ENCODE data around the gene C5AR2. TPM values are rescaled to one million over a fixed set of nuclear protein-coding genes. Genes with fewer than 3 reads are reported as not detected.
A peak's percentile ranks its signal among the peaks of the same experiment; 100 is the strongest.
"Not testable (repeated sequence)": the region's sequence is repeated elsewhere in the genome, so short reads cannot be mapped to it uniquely, and the experiment has no call there.

Gene C5AR2
- total RNA-seq, 1 donor from 2014 or later: not detected

DNA sequence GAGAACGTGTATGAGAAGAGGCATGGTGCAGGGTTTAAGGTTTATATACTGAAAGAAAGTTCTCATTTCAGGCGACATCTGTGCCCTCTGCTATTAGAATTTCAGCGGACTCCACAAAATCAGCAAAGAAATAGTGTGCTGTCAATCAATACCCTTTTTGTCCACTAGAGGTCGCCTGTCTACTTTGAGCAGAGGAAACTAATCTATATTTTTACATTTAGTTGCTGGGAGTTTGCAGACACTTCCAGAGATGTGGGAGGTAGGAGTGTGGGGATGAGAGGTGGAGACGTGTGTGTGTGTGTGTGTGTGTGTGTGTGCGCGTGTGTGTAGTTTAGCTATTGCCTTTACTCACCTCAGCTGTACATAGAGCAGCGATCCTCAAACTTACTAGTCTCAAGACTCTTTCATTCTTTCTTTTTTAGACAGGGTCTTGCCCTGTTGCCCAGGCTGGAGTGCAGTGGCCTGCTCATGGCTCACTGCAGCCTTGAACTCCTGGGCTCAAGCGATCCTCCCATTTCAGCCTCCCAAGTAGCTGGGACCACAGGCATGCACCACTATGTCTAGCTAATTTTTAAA is 47.6 kb upstream of the C5AR2 start:
- TF ChIP-seq, protein P1, sequence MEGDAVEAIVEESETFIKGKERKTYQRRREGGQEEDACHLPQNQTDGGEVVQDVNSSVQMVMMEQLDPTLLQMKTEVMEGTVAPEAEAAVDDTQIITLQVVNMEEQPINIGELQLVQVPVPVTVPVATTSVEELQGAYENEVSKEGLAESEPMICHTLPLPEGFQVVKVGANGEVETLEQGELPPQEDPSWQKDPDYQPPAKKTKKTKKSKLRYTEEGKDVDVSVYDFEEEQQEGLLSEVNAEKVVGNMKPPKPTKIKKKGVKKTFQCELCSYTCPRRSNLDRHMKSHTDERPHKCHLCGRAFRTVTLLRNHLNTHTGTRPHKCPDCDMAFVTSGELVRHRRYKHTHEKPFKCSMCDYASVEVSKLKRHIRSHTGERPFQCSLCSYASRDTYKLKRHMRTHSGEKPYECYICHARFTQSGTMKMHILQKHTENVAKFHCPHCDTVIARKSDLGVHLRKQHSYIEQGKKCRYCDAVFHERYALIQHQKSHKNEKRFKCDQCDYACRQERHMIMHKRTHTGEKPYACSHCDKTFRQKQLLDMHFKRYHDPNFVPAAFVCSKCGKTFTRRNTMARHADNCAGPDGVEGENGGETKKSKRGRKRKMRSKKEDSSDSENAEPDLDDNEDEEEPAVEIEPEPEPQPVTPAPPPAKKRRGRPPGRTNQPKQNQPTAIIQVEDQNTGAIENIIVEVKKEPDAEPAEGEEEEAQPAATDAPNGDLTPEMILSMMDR (IDR thresholded peaks at IDR 0.05; ENCODE audit: insufficient read depth, low read depth, low read length): peak; percentile 95
- TF ChIP-seq EZH2 (IDR thresholded peaks at IDR 0.05; ENCODE audit: insufficient read depth, low read length): no peak
- no peaks in the 10 kb centered on the region for H3K79me2 ChIP-seq (ENCODE audit: insufficient read depth, low read length)
- FAIRE-seq: no peak
- H3K9me3 ChIP-seq (ENCODE audit: insufficient read depth, low read depth, low read length): no peaks in the 10 kb centered on the region
- H3K27me3 ChIP-seq (ENCODE audit: insufficient read depth, low read length): no peaks in the 10 kb centered on the region
- H3K36me3 ChIP-seq (ENCODE audit: insufficient read depth, low read length): no peaks in the 10 kb centered on the region
- Mint-ChIP-seq H3K4me3 (ENCODE audit: unreplicated experiment) (no peak overlapping the region), H3K9me3 (ENCODE audit: unreplicated experiment) (no peaks in the 10 kb centered on the region), H3K36me3 (ENCODE audit: low read depth, unreplicated experiment) (peaks cover 8% of the 10 kb centered on the region), H3K4me1 (ENCODE audit: low read depth, unreplicated experiment) (peaks cover 8% of the 10 kb centered on the region), H3K27ac (ENCODE audit: unreplicated experiment) (no peak overlapping the region), H3K27me3 (ENCODE audit: low read depth, unreplicated experiment) (no peaks in the 10 kb centered on the region)
- H2AFZ ChIP-seq (ENCODE audit: low read depth, low read length): no peak overlapping the region
- peak; percentile 11 for DNase-seq (ENCODE audit: low read depth)
- H3K4me3 ChIP-seq (ENCODE audit: insufficient read depth, low read depth, low read length): no peak overlapping the region
- no peak overlapping the region for H3K4me2 ChIP-seq (ENCODE audit: low read length)
- H3K4me1 ChIP-seq (ENCODE audit: insufficient read depth, low read length): peaks cover 6% of the 10 kb centered on the region
- no peak overlapping the region for H3K27ac ChIP-seq (ENCODE audit: low read depth, low read length)
- H3K9ac ChIP-seq (ENCODE audit: low read length): no peak overlapping the region
- H4K20me1 ChIP-seq (ENCODE audit: insufficient read depth, low read length): peaks cover 17% of the 10 kb centered on the region

DNA sequence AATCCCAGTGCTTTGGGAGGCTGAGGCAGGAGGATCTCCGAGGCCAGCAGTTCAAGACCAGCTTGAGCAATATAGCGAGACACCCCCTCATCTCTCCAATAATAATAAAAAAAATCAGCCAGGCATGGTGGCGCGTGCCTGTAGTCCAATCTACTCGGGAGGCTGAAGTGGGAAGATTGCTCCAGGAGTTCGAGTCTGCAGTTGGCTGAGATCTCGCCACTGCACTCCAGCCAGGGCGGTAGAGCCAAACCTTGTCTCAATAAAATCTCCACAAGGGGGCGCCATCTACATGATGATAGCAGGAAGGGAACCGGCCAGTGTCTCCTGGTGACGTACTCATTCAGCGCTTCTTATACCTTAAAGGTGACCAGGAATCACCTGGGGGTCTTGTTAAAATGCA is 35.9 kb upstream of the C5AR2 start:
- Histone ChIP-seq H3K36me3 (ENCODE audit: insufficient read depth, low read length) (no peaks in the 10 kb centered on the region), H3K27ac (ENCODE audit: low read depth, low read length) (no peak overlapping the region), H3K4me2 (ENCODE audit: low read length) (no peak overlapping the region), H3K4me1 (ENCODE audit: insufficient read depth, low read length) (no peaks in the 10 kb centered on the region), H3K4me3 (ENCODE audit: insufficient read depth, low read depth, low read length) (no peak overlapping the region), H3K9me3 (ENCODE audit: insufficient read depth, low read depth, low read length) (no peaks in the 10 kb centered on the region), H4K20me1 (ENCODE audit: insufficient read depth, low read length) (no peaks in the 10 kb centered on the region), H3K79me2 (ENCODE audit: insufficient read depth, low read length) (no peaks in the 10 kb centered on the region), H3K9ac (ENCODE audit: low read length) (no peak overlapping the region), H2AFZ (ENCODE audit: low read depth, low read length) (no peak overlapping the region), H3K27me3 (ENCODE audit: insufficient read depth, low read length) (no peaks in the 10 kb centered on the region)
- Mint-ChIP-seq H3K4me1 (ENCODE audit: low read depth, unreplicated experiment) (peaks cover 1% of the 10 kb centered on the region), H3K36me3 (ENCODE audit: low read depth, unreplicated experiment) (peaks cover 10% of the 10 kb centered on the region), H3K9me3 (ENCODE audit: unreplicated experiment) (no peaks in the 10 kb centered on the region), H3K27me3 (ENCODE audit: low read depth, unreplicated experiment) (no peaks in the 10 kb centered on the region), H3K4me3 (ENCODE audit: unreplicated experiment) (no peak overlapping the region), H3K27ac (ENCODE audit: unreplicated experiment) (no peak overlapping the region)
- no peak for TF ChIP-seq EZH2 (IDR thresholded peaks at IDR 0.05; ENCODE audit: insufficient read depth, low read length)
- TF ChIP-seq, protein P1 (IDR thresholded peaks at IDR 0.05; ENCODE audit: insufficient read depth, low read depth, low read length): peak; percentile 56
- no peak for FAIRE-seq
- DNase-seq (ENCODE audit: low read depth): peak; percentile 39

DNA sequence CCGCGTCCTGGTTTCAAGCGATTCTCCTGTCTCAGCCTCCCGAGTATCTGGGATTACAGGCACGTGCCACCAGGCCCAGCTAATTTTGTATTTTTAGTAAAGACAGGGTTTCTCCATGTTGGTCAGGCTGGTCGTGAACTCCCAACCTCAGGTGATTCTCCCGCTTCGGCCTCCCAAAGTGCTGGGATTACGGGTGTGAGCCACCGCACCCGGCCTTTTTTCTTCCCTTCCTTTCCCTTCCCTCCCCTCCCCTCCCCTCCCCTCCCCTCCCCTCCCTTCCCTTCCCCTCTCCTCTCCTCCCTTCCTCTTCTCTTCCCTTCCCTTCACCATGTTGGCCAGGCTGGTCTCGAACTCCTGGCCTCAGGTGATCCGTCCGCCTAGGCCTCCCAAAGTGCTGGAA is 31.1 kb upstream of the C5AR2 start:
- FAIRE-seq; H3K4me3 Mint-ChIP-seq (ENCODE audit: unreplicated experiment): not testable (repeated sequence)

More for the DNA sequence above, 31.1 kb upstream of the C5AR2 start:
- H3K4me1 Mint-ChIP-seq (ENCODE audit: low read depth, unreplicated experiment); H3K79me2 ChIP-seq (ENCODE audit: insufficient read depth, low read length); H3K27ac Mint-ChIP-seq (ENCODE audit: unreplicated experiment); H2AFZ ChIP-seq (ENCODE audit: low read depth, low read length); H4K20me1 ChIP-seq (ENCODE audit: insufficient read depth, low read length); H3K4me1 ChIP-seq (ENCODE audit: insufficient read depth, low read length); H3K36me3 Mint-ChIP-seq (ENCODE audit: low read depth, unreplicated experiment); H3K9me3 ChIP-seq (ENCODE audit: insufficient read depth, low read depth, low read length); H3K4me2 ChIP-seq (ENCODE audit: low read length); H3K27me3 Mint-ChIP-seq (ENCODE audit: low read depth, unreplicated experiment); H3K9me3 Mint-ChIP-seq (ENCODE audit: unreplicated experiment); H3K9ac ChIP-seq (ENCODE audit: low read length); DNase-seq (ENCODE audit: low read depth); H3K27me3 ChIP-seq (ENCODE audit: insufficient read depth, low read length); H3K27ac ChIP-seq (ENCODE audit: low read depth, low read length); H3K36me3 ChIP-seq (ENCODE audit: insufficient read depth, low read length); H3K4me3 ChIP-seq (ENCODE audit: insufficient read depth, low read depth, low read length): not testable (repeated sequence)

All from astrocyte (in vitro differentiated cells and primary cell).